Effector CD4-positive, alpha-beta T cell (primary cell): ENCODE measurements around the gene SAPCD2.
A peak's percentile ranks its signal among the peaks of the same experiment; 100 is the strongest.

ENCODE experiments used
- DNase-seq: peaks from one replicate; pipeline ENCODE4 v3.0.0-alpha.2; 2020

Gene SAPCD2

DNA sequence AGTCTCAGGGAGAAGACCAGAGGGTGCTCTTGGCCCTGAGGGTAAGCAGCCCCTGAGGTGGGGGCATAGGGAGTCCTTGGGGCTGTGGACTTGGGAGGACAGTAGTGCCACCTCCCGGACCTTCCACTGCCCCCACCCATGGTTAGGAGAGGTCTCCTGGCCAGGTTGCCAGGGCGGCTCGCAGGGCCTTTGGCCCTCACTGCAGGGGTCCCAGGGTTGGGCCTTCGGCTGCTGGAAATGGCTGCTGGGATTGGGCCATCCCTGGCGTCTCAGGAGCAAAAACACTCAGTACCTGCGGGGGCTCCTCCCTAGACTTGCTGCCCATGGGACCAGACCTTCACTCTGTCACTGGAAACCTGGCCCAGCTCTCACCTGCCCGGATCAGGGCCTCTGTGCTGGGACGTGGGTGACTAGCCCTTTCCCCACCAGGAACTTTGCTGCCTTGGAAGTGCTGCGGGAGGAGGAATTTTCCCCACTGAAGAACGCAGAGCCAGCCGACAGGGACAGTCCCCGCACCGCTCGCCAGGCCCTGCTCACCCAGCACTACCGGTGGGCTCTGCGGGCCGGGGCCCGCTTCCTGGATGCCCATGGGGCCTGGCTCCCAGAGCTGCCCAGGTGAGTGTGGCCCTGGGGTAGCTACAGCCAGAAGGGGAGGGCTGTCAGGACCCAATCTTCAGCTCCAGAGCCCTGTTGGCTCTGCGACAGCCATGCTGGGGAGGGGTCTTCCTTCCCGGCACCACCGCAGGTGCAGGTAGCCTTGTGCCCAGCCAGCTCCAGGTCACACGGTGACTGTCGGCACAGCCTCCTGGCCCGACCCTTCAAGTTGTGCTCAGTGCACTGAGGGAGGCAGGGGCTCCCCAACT is 10.1 kb upstream of the SAPCD2 start:
- DNase-seq, result no peak

DNA sequence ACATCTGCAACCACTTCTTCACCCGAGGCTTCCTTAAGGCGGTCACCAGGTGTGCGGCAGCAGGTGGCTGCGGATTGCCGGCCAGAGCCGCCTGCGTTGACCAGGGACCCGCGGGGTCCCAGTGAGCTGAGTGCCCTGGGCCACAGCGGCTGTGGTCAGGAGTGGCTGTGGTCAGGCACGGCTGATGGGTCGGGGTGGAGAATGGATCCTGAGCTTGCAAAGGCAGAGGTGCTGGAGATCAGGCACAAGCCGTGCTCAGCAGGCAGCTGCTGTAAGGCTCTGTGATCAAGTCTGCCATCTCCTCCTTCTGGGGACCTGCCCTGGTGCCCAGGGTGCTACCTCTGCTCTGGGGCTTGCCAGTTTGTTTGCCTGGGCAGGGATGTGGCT is 9.0 kb upstream of the SAPCD2 start:
- DNase-seq, result no peak

DNA sequence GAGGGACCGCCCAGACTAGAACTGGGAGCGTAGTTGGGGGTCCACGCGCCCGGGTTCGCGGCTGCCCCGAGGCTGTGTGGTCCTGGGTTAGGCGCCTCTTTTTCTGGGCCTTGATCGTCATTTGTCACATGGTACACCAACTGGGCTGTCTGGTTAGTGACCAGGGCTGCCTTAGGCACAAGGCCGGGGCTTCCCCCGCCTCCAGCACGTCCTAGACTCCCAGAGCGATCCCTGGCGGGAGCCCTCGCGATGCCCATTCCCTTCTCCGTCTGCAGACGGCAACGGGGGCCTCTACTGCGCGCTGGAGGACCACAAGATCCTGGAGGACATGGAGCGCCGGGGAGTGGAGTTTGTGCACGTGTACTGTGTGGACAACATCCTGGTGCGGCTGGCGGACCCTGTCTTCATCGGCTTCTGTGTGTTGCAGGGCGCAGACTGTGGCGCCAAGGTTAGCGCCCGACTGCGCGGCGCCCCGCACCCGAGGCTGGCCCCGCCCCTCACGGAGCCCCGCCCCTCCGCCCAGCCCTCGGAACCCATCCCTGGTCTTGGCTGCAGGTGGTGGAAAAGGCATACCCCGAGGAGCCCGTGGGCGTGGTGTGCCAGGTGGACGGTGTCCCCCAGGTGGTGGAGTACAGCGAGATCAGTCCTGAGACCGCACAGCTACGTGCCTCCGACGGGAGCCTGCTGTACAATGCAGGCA is 8.5 kb upstream of the SAPCD2 start:
- no peak for DNase-seq

DNA sequence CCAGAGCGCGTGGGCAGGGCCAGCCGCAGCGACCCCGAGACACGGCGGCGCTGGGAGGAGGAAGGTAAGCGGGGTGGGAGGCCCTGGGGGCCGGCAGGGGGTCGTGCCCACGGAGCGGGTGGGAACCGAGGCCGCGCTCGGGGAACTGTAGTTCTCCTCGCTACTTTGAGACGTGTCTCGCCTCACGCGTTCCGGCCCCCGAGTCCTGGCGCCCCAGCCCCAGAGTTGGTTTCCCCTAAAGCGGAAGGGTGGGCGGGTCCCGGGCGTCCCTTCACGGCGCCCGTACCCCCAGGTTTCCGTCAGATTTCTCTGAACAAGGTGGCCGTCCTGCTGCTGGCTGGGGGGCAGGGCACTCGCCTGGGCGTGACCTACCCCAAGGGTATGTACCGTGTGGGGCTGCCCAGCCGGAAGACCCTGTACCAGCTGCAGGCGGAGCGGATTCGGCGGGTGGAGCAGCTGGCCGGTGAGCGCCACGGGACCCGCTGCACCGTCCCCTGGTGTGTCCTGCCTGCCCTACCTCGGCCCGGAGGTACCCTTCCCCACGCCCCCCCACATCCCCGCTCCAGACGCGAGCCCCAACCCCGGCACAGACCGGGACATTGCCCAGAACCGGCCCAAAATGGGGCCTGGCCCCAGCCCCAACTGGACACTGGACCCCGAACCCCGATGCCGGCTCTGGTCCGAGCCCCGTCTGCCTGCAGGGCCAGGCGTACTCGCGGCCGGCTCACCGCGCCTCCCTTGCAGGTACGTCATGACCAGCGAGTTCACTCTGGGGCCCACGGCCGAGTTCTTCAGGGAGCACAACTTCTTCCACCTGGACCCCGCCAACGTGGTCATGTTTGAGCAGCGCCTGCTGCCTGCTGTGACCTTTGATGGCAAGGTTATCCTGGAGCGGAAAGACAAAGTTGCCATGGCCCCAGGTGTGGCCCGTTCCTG is 7.7 kb upstream of the SAPCD2 start:
- no peak for DNase-seq

DNA sequence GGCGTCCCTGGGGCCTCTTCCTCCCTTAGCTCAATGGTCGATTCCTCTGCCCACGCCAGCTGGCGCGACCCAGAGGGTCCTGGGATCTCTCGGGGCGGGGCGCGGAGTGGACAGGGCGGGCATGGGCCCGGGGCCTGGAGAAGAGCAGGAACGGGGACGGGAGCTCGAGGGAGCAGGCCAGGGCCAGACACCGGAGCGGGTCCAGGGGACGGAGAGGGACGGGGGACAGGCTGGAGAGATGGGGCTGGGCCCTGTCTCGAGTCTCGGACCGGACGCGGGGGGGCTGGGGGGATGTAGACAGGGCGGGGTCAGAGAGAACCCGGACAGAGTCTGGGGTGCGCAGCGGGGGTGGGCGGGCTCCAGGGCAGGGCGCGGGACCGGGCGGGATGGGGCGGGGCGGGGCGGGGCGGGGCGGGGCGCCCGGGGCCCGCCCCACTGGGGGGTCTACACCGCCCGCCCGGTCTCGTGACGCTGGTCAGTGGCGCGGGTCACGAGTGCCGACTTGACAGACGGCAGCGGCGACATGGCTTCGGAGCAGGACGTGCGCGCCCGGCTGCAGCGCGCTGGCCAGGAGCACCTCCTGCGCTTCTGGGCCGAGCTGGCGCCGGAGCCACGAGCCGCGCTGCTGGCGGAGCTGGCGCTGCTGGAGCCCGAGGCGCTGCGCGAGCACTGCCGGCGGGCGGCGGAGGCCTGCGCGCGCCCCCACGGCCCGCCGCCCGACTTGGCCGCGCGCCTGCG is 6.8 kb upstream of the SAPCD2 start, which contains the start of gene UAP1L1:
Gene UAP1L1 (plus strand): TSS at position 508 of the 738 bp plus-strand sequence. CDS start 16 bp downstream, at position 524.
- peak; percentile 38 for DNase-seq

DNA sequence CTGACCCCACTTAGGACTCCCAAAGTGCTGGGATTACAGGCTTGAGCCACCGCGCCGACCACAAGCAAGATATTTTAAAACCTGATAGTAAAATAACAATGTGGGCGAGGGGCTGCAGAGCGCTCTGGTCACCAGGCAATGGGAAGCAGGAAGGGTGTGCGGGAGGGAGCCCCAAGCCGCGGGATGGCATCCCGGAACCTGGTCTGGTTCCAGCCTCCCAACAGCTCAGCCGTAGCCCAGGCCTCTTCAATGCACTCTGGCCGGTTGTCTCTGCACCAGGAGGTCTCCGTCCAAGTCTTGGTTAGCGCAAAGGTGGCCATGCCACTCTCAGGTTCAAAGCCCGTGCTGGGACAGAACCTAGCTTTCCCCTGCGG is 6.3 kb upstream of the SAPCD2 start:
- no peak for DNase-seq

DNA sequence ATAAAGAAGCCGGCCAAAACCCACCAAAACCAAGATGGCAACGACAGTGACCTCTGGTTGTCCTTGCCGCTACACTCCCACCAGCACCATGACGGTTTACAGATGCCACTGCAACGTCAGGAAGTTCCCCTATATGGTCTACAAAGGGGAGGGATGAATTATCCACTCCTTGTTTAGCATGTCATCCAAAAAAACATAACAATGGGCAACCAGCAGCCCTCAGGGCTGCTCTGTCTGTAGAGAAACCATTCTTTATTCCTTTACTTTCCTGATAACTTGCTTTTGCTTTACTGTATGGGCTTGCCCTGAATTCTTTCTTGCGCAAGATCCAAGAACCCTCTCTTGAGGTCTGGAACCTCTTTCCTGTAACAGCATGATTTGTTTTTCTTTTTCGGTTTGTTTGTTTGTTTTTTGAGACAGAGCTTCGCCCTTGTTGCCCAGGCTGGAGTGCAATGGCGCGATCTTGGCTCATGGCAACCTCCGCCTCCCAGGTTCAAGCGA is 5.0 kb upstream of the SAPCD2 start:
- no peak for DNase-seq

DNA sequence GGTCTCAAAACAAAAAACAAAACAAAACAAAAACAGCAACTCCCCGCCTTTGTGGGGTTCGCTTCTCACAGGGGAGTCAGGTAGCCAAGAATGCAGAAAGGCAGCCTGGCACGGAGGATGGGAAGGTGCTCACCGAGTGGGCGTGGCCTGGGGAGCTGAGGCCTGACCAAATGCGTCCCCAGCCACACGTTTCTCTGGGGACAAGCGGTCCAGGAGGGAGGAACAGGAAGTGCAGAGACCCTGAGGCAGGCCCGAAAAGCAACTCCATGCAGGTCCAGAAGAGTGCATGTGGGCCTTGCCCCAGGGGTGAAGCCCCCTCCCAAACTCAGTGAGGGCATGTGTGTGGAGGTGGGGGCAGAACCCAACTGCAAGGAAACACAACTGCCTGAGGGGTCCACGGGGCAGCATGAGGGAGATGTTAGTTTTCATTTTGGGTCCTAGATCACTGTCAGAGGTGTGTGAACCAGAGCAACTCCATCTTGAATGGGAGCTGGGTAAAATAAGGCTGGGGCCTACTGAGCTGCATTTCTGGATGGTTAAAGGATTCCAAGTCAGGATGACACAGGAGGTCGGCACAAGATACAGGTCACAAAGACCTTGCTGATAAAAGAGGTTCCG is 4.4 kb upstream of the SAPCD2 start:
- DNase-seq, result no peak

DNA sequence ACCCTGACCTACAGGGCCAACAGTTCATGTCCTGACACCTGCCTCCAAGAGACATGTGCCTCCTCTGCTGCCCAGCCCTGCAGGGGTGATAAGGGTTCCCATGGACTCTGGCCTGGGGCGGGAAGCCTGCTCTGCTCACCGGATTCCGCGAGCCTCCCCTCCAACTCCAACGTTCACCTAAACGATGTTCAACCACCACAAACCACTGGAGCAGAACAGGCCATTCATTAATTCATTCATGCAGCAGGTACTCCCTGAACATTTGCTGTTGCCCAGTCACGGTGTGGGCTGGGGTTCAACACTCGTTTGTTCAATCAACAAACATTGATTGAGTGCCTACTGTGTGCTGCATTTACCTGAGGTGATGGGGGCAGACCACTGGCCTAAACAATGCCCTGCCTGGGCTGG is 3.6 kb upstream of the SAPCD2 start:
- DNase-seq, result no peak

DNA sequence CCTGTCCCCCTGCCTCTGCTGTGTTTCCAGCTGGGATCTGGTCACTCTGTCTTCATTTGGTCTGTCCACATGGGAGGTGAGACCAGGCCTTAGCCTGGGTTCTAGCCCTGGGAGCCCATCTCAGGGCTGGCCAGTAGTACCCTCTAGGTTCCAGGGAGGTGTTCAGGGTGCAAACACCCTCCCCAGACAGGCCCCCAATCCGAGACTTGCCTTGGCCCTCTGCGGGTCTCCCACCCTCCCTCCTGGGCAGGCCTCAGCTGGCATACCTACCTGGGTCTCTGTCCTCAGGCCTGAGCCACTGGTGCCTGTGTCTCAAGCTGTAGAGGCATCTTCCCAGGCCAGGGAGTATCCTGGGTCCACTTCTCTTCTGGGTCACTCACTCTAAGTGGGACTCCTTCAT is 925 bp upstream of the SAPCD2 start:
- DNase-seq, result no peak

DNA sequence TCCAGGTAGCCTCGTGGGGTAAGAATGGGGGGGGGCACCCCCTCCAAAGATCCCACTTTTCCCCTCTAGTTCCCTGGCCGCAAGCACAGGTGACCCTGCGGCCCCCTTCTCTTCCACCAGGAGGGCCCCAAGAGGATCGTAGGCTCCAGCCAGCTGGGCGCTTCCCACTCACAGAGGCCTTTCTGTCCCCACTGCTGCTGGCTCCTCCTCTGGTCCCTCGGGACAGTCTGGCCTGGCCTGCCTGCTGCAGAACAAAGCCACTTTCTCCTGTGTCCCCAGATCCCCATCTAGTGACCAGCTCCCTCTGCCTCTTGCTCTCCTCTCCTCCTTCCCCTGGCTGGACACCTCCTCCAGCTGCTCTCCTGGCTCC is 534 bp upstream of the SAPCD2 start:
- no peak for DNase-seq

DNA sequence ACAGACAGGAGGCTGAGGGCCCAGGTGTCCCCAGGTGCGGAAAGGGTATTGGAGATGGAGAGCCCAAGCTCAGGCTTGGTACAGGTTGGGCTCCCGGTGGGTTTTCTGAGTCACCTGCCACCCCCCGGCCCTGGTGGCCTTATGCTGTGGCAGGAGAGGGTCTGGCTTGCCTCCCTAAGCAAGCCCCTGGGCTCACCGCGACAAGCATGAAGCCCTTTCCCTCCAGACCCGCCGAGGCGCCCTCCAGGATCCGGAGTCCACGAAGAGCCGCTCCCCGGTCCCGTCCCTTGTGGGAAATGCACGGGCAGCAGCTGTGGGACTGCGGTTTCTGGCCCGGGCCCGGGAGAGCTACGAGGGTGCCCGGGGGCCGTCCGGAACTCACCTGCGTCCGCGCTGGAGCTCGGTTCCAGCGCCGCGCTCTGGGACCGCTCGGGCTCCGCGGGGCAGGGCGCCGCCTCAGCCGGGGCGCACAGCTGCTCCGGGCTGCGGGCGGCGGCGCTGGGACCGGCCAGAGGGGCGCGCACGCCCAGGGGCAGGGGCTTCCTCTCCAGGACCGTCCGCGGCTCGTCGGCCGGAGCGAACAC is 757 bp downstream of the SAPCD2 start:
- no peak for DNase-seq

DNA sequence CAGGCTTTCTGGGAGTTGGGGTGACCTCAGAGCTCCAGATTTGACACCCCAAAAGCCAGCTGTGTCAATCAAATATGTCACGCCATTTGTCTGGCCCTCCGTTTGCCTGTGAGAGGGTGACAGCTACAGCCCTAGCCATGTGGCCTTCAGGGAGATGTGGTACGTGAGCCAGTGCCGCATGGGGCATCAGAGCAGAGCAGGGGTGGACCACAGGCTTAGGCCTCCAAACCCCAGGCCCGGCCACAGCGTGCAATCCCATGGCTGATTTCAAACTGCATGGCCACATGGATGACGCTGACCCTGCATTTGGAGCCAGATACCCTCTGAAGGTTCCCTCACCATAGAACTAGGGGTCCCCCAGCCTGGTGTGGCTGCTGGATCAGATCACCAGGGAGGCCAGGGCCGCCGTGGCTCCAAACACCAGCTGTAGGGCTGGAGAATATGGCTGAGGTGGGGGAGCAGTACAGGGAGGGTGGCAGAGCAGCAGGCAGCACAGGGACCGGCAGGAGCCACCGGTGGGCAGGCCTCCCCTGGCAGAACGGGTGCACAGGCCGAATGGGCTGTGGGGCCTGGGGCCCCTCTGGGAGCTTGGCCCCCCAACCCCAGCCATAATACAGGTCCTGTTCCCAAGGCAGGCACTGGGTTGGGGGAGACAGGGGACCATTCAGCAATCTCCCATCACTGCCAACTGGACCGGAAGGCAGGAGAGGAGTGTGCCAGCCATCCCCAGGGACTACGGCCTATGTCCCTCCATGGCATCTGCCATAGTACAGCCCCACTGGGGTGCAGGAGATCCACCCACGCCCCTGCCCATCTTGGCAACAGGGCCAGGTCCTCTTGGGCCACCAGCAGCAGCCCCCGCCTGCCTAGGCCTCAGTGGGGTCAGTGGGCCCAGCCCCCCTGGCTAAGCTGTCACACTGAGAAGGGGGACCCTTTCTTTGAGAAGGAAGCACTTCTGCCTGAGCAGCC is 1.5 kb downstream of the SAPCD2 start:
- no peak for DNase-seq

DNA sequence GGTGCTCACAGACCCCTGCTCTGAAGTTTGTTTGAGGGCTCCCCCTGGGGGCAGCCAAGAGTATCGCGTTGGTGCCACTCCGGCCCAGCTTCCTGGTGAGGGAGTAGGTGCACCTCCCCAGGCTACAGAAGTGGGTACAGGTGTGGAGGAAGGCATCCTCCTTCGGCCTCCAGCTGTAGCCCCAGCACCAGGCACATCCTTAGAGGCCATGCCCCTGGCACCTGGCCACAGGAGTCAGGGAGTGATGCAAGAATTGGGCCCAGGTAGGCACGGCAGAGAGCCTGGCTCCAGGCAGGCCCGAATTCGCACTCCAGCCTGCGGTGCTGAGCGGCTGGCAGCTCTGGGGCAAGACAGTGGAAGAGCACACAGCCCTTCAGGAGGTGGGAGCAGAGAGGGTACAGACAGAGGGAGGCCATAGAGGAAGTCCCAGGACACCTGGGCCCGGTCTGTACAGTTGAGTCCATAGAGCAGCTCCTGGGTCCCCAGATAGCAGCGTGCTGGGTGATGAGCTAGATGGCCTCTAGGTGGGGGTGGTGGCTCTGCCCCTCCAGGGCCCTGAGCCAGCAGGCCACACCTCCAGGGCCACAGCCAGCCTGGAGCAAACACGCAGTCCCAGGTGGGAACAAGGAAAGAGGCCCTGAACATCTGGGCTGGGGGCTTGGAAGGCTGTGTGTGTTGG is 2.4 kb downstream of the SAPCD2 start:
- peak; percentile 75 for DNase-seq

DNA sequence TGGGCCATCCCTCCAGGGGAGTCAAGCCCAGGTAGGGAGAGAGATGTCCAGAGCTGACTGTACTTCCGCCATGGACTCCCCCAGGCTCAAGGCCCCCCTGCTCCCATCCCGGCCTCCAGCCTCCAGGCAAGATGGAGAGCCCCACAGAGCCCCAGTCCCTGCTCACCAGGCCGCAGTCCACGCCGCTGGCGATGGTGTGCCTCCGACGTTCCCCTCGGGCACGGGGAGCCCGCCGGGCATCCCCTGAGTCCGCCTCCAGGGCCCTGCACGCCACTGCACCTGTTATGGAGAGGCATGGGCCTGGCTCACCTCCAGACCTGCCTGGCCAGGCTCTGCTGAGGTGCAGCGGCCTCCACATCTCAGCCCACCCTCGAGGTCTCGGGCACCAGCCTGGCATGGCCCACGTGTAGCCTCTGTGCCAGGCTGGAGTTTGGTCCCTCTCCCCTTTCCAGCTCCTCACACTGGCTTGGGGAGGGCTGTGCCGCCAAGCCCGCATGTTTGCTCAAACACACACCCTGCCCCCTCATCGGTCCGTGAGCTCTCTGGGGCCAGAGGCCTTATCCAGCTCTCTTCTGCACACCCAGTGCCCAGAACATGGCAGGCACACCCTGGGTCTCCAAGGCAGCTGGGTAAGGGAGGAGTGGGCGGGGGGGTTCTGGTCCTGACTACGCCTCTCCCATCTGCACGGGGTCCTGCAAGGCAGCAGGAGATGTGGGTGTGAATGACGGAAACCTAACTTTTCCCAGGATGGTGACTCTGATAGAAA is 4.1 kb downstream of the SAPCD2 start:
- DNase-seq, result no peak

DNA sequence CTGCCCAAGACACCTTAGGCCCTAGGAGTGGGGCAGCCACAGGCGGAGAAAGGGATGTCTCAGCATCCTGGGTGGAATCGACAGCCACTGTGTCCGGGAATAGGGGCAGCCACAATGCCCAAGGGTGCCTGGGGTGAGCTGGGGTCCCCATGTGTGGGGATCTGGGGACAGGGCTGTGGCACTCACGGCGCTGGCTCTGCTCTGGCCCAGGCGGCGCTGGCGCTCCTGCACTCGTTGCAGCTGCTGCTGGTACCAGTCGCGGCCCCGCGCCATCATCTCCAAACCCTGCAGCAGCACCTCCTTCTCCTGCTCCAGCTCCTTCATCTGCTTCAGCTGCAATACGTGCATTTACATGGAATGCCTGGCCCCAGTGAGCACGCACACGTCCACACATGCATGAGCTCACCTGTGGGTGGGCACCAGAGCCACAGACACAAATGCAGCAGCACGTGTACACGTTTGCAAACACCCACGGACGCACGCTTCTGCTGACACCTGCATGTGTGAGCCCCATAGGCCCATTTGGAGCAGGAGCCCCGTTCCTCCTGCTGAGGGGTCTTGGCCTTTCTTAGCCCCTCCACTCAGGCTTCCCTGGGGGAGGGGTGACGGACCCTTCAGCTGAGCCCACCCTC is 4.9 kb downstream of the SAPCD2 start:
- DNase-seq, result no peak

DNA sequence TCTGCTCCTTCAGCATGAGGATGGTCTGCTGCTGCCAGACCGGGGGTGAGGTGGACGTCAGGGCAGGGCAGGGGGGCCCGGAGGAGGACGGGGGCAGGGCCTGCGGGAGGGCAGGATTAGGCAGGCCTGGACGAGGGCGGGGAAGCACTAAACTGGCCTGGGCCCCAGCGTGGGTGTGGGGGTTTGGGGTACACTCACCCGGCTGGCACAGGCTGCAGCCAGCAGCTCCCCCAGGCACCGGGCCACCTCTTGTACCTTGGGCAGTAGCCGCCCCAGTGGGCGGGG is 5.5 kb downstream of the SAPCD2 start:
- no peak for DNase-seq
